Brain microvascular endothelial cell (primary cell): ENCODE results near the gene EPO.

Source experiments
- DNase-seq: peaks from one replicate; pipeline ENCODE4 v3.0.0-alpha.2; 2020
- H3K27ac ChIP-seq: fragments of 250-450 bp; sonication (Bioruptor Pico); 2 replicates; pipeline ENCODE4 v1.5.1; 2020; ENCODE audit warnings: mild to moderate bottlenecking, moderate library complexity
- H3K27me3 ChIP-seq: fragments of 250-450 bp; sonication (Bioruptor Pico); replicated peaks from 2 replicates; pipeline ENCODE4 v1.5.1; 2020; ENCODE audit warnings: mild to moderate bottlenecking
- H3K36me3 ChIP-seq: fragments of 250-450 bp; sonication (Bioruptor Pico); replicated peaks from 2 replicates; pipeline ENCODE4 v1.5.1; 2020; ENCODE audit warnings: mild to moderate bottlenecking
- H3K4me3 ChIP-seq: 2 replicates; pipeline ENCODE4 v1.5.1; 2011; ENCODE audit warnings: low read depth, mild to moderate bottlenecking, control low read depth, low read length, moderate library complexity
- CTCF ChIP-seq: IDR thresholded peaks from 2 replicates; pipeline ENCODE4 v1.5.1; 2011; ENCODE audit warnings: low read depth, mild to moderate bottlenecking, moderate library complexity, low read length, control low read depth, inconsistent platforms; ENCODE audit errors: missing control alignments
- in situ Hi-C: cut with HindIII; loops from 2 replicates; pipeline ENCODE4 v1.10.0; 2017; ENCODE audit warnings: low sequenced_read_pairs, low pct_ligation_motif_present

EPO gene

GRCh38 chr7:100679129-100679926 lies 40.9 kb upstream of the EPO start:
- peaks cover 63% of the 10 kb centered on the region for H3K36me3 ChIP-seq
- no peaks in the 10 kb centered on the region for H3K27me3 ChIP-seq
- DNase-seq, result no peak
- in situ Hi-C loops, result no loop called here
- no peak overlapping the region for H3K4me3 ChIP-seq
- no peak overlapping the region for H3K27ac ChIP-seq
- TF ChIP-seq CTCF, result no peak

- H3K27me3 ChIP-seq, result no peaks in the 10 kb centered on the region
- H3K36me3 ChIP-seq, result peaks cover 69% of the 10 kb centered on the region
- no peak overlapping the region for H3K27ac ChIP-seq
- no peak for TF ChIP-seq CTCF
- in situ Hi-C loops, result no loop called here
- DNase-seq, result no peak
- no peak overlapping the region for H3K4me3 ChIP-seq
Measured at GRCh38 chr7:100679927-100680575, 40.2 kb upstream of the EPO start.

GRCh38 chr7:100680576-100681271 lies 39.5 kb upstream of the EPO start:
- H3K27ac ChIP-seq, result no peak overlapping the region
- in situ Hi-C loops, result no loop called here
- no peak for TF ChIP-seq CTCF
- H3K36me3 ChIP-seq, result peaks cover 76% of the 10 kb centered on the region
- DNase-seq, result no peak
- no peak overlapping the region for H3K4me3 ChIP-seq
- no peaks in the 10 kb centered on the region for H3K27me3 ChIP-seq

- H3K27ac ChIP-seq, result no peak overlapping the region
Measured at GRCh38 chr7:100681491-100682227, 38.6 kb upstream of the EPO start.

More at GRCh38 chr7:100681491-100682227, 38.6 kb upstream of the EPO start:
- Histone ChIP-seq H3K27me3 (no peaks in the 10 kb centered on the region), H3K4me3 (no peak overlapping the region), H3K36me3 (peaks cover 80% of the 10 kb centered on the region)
- in situ Hi-C loops, result no loop called here
- TF ChIP-seq CTCF, result no peak
- DNase-seq, result no peak
